ENCODE measurements around the gene PPM1H. TPM values are rescaled to one million over a fixed set of nuclear protein-coding genes. Genes with fewer than 3 reads are reported as not detected.

The PPM1H gene
- total and polyA plus RNA-seq, 2 of the 8 experiments (the other 6 are each of a cell fraction or from before 2014, with no cell fraction given): 16.4 to 36.1 TPM

DNA sequence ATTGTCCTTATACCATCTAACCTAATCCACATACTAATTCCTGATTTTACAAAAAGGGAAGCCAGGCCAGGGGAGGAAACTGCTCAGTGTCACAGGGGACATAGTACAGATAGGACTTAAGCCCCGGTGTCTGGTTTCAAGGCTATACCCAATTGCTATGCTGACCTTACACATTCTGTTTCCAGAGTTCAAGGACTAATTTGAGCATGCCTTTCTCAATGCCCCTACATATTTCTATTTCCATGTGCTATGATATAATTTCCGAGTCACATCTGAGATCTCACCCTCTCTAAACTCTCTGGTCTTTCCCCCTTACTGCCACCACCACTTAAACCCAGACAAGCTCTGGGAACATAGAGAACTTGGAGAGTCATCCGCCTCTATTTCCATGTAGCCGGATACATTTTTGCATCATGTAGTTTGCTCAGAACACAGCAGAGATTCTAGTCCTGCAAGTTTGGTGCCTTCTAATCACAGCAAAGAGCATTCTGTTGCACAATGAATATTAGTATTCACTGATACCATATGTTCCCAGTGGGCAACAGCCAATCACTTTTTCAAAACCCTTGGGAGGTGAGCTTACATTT, 34.2 kb downstream of the PPM1H start:
- TF ChIP-seq EP300 (IDR thresholded peaks at IDR 0.05; ENCODE audit: borderline replicate concordance in 1 of 2, low read depth in 2 of 2, low read length in 2 of 2): no peak
- TF ChIP-seq JUND (IDR thresholded peaks at IDR 0.05; ENCODE audit: low read length): no peak
- TF ChIP-seq, protein P1, sequence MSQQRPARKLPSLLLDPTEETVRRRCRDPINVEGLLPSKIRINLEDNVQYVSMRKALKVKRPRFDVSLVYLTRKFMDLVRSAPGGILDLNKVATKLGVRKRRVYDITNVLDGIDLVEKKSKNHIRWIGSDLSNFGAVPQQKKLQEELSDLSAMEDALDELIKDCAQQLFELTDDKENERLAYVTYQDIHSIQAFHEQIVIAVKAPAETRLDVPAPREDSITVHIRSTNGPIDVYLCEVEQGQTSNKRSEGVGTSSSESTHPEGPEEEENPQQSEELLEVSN (IDR thresholded peaks at IDR 0.05): no peak
- no peak overlapping the region for H2AFZ ChIP-seq (ENCODE audit: low read length)
- no peak overlapping the region for H2BK15ac ChIP-seq (ENCODE audit: low read length)
- no peak overlapping the region for H3K56ac ChIP-seq (replicated peaks; ENCODE audit: insufficient read length, low read depth, low read length)
- no peaks in the 10 kb centered on the region for H3K36me3 ChIP-seq (ENCODE audit: control insufficient read depth in 2 of 4, insufficient read depth in 4 of 4, low read length in 3 of 4)
- no peak overlapping the region for H2BK12ac ChIP-seq (ENCODE audit: low read depth, low read length)
- no peak overlapping the region for H3K4me2 ChIP-seq (ENCODE audit: insufficient read depth in 1 of 2, low read depth in 2 of 2, low read length in 2 of 2)
- FAIRE-seq (no peak), DNase-seq (ENCODE audit: low read depth in 1 of 2, low spot score in 2 of 2) (no peak)
- no peak overlapping the region for H3K14ac ChIP-seq (ENCODE audit: insufficient read length)
- H3K27ac ChIP-seq (ENCODE audit: low read depth, low read length): no peak overlapping the region
- no peak overlapping the region; a peak in 1 of 7 replicates for H3K9ac ChIP-seq (replicated peaks in 1 of 4; ENCODE audit: extremely low read depth in 1 of 4, low read depth in 3 of 4, low read length in 3 of 4)
- H3K9me3 ChIP-seq (ENCODE audit: insufficient read depth in 2 of 2, low read depth in 1 of 2, low read length in 1 of 2): no peaks in the 10 kb centered on the region
- peaks cover 4 to 30% of the 10 kb centered on the region in 2 experiments for H3K79me2 ChIP-seq (ENCODE audit: control insufficient read depth in 1 of 2, insufficient read depth in 2 of 2, low read length in 2 of 2)
- no peak overlapping the region for H4K8ac ChIP-seq (ENCODE audit: extremely low read depth, insufficient read depth, low read length)
- H3K23ac ChIP-seq (ENCODE audit: insufficient read length): no peak overlapping the region
- no peaks in the 10 kb centered on the region for H3K23me2 ChIP-seq (ENCODE audit: low read depth, low read length)
- no peak overlapping the region for H4K91ac ChIP-seq (replicated peaks; ENCODE audit: insufficient read length, low read length)
- no peak overlapping the region for H3K4ac ChIP-seq (replicated peaks; ENCODE audit: insufficient read length, low read depth, low read length)
- POLR2A ChIA-PET (ENCODE audit: partially characterized antibody): interaction anchor here (1.0 kb wide), 1 partner anchor 16 kb away, joined by 3 read pairs; no protein-coding TSS in a partner anchor
- no peaks in the 10 kb centered on the region for H3K27me3 ChIP-seq (replicated peaks in 1 of 4; ENCODE audit: control insufficient read depth in 3 of 4, extremely low read depth in 1 of 4, insufficient read depth in 3 of 4, low read length in 3 of 4)
- H4K5ac ChIP-seq (ENCODE audit: insufficient read length, low read depth, low read length): no peak overlapping the region
- H2BK5ac ChIP-seq (ENCODE audit: low read depth, low read length): no peak overlapping the region
- no peaks in the 10 kb centered on the region; the same call in 1 of the 2 replicates for H3K79me1 ChIP-seq (ENCODE audit: low read depth, low read length)
- no peak overlapping the region for H2AK5ac ChIP-seq (ENCODE audit: low read depth, low read length)
- H3K4me1 ChIP-seq (replicated peaks in 1 of 4; ENCODE audit: control insufficient read depth in 3 of 4, insufficient read depth in 4 of 4, low read length in 3 of 4): peaks cover 0 to 6% (median 2%) of the 10 kb centered on the region in 4 experiments; a peak in 3 of 7 replicates
- H2BK120ac ChIP-seq (replicated peaks; ENCODE audit: low read depth, low read length): no peak overlapping the region
- no peak overlapping the region for H2BK20ac ChIP-seq (ENCODE audit: low read length)
- H3K18ac ChIP-seq (ENCODE audit: extremely low read depth, low read length): no peak overlapping the region
- WGBS, 2 experiments (ENCODE audit: extremely low coverage in 1 of 2, insufficient coverage in 1 of 2, insufficient read length in 1 of 2, insufficient replicate concordance in 2 of 2, low coverage in 1 of 2, low lambda C conversion rate in 2 of 2, missing lambda C conversion rate in 1 of 2): 88% methylated on average over 4 of the region's 4 CpGs; no CpG with 5 or more reads in 1 of the 2 experiments
- no peaks in the 10 kb centered on the region for H4K20me1 ChIP-seq (replicated peaks in 1 of 2; ENCODE audit: control insufficient read depth in 1 of 2, insufficient read depth in 2 of 2, low read length in 2 of 2)
- CTCF ChIA-PET (ENCODE audit: partially characterized antibody): interaction anchor here (1.0 to 1.7 kb wide), 2 partner anchors 8 to 168 kb away, joined by 3 to 4 read pairs; no protein-coding TSS in a partner anchor
- H3K4me3 ChIP-seq (ENCODE audit: extremely low read depth in 1 of 4, insufficient read depth in 2 of 4, low read depth in 3 of 4, low read length in 4 of 4): no peak overlapping the region
